Stimulated activated CD4-positive, alpha-beta T cell treated with anti-CD3 and anti-CD28 coated beads, TNF-alpha, amount 100 ng/mL, for 48 hours (primary cell): ENCODE measurements around the gene CPA1.

Experiments used
- DNase-seq, 3 donors: peaks; one replicate each; pipeline ENCODE4 v3.0.0-alpha.2; 2020; ENCODE audit warnings: low read depth in 3 of 3

The CPA1 gene

GRCh38 chr7:130394421-130395195, 14.3 kb downstream of the CPA1 start:
- DNase-seq = no peak

DNA sequence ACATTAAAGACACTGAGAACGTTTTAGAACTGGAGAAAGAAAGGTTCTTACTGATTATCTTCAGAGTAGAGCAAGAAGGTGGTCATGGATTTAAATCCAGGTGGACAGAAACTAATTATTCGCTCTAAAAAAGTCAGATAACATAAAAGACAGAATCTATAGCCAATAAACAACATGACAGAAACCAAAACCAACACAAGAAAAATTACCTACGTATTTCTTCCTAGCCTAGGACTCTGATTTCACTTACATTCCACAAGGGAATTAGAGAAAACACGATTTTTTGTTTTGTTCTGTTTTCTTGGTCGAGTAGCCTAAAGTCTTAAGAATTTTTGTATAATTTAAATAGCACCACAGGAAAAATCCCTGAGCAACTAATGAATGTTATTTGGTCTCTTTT, 15.1 kb downstream of the CPA1 start:
- DNase-seq = no peak

- no peak for DNase-seq
Measured at GRCh38 chr7:130396109-130396508, 15.8 kb downstream of the CPA1 start.

- no peak for DNase-seq
Measured at GRCh38 chr7:130397051-130397757, 16.9 kb downstream of the CPA1 start.

DNA sequence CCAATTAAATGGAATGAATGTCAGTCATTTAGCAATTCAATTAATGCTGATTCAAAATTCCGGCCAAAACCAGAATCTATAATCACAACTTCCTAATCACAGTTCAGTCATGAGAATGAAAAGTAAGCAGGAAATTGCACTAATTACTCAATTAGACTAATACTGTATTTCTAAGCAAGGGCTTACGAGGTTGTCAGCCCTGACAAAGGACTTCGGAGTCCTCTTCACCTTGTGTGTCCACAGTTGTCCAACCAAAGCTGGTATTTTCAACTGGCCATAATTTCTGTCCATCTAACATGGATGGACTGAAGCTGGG, 17.4 kb downstream of the CPA1 start:
- no peak for DNase-seq

DNA sequence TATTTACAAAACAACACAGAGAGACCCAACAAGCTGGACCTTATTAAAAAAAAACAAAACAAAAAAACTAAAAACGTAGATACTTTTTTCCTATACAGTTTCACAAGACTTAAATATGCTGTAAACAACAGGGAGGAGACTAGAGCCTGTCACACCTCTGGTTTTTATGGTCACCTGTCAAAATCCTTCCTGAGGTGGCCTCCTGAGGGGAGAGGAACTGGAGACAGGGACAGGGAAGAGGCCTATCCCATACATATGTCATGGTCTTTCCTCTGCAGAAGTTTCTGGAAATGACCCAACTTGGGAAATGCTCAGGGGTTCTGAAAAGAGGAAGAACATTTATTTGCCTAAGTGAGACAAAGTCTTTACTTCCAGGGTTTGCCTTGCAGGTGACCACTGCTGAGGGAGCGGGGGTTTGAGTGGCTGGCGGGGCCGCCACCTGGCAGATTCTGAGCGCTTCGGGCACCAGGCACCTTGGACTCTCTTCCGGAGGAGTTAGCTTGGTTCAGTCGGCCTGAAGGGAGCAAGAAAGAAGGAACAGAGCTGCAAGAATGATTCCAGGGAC, 18.3 kb downstream of the CPA1 start:
- DNase-seq = no peak

- DNase-seq = no peak
Measured at GRCh38 chr7:130400120-130400572, 19.9 kb downstream of the CPA1 start.

DNA sequence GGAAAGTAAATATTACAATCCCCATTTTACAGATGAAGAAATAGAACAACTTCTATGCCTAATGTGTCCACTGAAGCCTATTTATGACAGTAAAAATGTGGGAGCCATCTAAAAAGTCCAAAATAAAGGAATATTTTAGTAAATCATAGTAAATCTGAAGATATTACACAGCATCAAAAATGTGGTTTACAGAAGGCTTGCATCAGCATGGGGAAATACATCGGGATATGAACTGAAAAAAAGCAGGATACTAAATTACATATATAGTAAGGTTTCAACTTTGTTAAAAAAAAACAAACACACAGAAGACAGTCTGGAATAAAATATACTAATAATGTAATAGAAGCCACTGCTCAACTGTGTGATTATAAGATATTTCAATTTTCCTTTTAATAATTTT, 20.8 kb downstream of the CPA1 start:
- DNase-seq = no peak

DNA sequence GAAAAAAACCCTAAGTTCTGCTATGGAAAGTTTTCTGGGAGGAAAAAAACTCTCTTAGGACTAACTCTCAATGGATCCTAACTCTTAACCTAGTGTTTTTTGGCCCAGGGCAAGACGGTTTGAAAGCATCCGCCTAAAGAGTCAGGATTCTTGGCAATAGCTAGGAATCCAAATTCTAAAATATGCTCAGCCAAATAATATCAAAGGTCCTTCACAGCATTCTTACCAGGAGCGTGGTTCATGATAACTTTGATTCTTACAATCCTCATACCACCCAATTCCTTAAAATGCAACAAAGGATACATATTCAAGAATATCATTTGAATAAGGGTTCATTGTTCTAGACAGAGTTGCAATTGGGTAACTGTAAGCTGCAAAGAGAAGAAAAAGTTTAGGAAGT, 21.3 kb downstream of the CPA1 start:
- no peak for DNase-seq

DNA sequence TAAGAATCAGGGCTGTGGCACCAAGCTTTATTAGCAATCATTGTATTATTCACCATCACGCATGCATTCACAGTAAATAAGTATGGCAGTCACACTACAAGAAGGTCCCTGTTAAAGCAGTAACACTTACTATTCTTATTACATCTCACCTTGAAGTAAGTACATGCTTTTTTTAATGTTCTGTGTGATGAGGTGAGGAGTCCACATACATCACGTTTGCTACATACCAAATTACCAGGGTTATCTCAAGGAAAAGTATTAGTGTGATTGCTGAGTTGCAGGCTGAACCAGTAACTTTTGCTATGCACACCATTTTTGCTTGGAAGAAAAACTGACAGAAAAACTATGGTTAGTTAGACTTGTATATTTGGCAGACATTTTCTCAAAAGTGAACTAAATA, 24.7 kb downstream of the CPA1 start:
- DNase-seq = no peak

GRCh38 chr7:130409067-130409711, 28.9 kb downstream of the CPA1 start:
- DNase-seq = no peak

GRCh38 chr7:130409712-130410072, 29.4 kb downstream of the CPA1 start:
- DNase-seq = no peak

DNA sequence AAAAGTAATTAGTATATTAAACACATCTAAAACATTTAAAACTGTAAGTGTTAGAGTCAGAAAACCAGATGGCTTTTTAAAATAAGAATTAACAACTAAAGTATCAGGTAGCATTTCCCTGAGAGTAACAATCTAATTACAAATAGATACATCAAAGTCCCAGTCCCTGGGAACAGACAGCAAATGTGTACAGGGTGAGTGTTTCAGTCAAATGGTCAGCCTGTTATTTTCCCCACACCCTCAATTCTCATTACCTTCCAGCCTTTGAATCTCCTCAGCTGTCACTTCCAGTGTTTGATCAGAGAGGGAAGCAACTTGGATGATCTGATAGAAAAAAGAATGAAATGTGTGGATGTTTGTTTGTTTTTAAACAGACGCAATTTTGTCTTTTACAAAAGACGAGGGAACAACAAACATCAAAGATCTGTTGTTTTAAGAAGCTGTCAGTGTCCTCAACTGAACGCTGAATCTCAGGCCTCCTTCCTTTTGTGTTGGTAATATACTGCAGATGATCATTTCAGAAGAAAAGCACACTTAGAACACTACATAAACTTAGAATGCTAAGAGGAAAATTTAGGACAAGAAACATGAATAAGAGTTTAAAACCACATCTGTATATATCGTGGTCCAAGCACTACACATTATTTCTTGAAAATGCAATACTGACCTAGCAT, 30.7 kb downstream of the CPA1 start:
- no peak for DNase-seq

- DNase-seq = no peak
Measured at GRCh38 chr7:130413201-130413600, 32.9 kb downstream of the CPA1 start.

DNA sequence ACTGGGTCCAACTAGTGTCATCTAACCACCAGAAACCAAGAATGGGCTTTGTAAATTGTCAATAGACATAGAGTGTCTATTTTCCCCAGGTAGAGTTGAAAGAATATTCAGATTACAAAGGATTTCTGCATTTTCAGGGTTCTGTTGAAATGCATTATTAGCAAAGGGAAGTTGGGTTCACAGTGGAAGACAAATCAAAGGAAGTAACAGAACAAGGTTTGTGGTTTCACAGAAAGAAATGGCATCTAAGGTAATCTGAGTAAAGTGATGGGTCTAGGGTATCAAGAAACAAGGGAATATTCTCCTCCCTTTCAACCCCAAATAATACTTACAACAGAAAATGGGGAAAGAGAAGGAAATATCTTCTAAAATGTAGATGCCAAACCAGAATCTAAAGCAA, 34.7 kb downstream of the CPA1 start:
- DNase-seq = no peak

GRCh38 chr7:130417213-130417612, 36.9 kb downstream of the CPA1 start:
- no peak for DNase-seq

- DNase-seq = no peak
Measured at GRCh38 chr7:130418306-130418705, 38.0 kb downstream of the CPA1 start.

GRCh38 chr7:130419658-130420057, 39.4 kb downstream of the CPA1 start:
- no peak for DNase-seq

- DNase-seq = no peak
Measured at GRCh38 chr7:130420943-130421578, 40.8 kb downstream of the CPA1 start.

- no peak for DNase-seq
Measured at GRCh38 chr7:130421684-130422083, 41.4 kb downstream of the CPA1 start.

GRCh38 chr7:130423501-130424037, 43.3 kb downstream of the CPA1 start:
- no peak for DNase-seq
